Mucosa of gallbladder (tissue), 1 donor: ENCODE results near the gene PM20D2. TPM values are rescaled to one million over a fixed set of nuclear protein-coding genes. Genes with fewer than 3 reads are reported as not detected.
"Not testable (repeated sequence)": the region's sequence is repeated elsewhere in the genome, so short reads cannot be mapped to it uniquely, and the experiment has no call there.

ENCODE experiments used
- DNase-seq: peaks from one replicate; pipeline ENCODE4 v3.0.0-alpha.2; 2020; ENCODE audit warnings: low spot score
- total RNA-seq: library from RNA; stranded (reverse); gene quantifications from one replicate; pipeline ENCODE4 v1.2.1, GENCODE V29; 2021
- donor health status: DM: no; HTN: no; CAD: no.

The PM20D2 gene
- 17.3 TPM for total RNA-seq

- peak; percentile 37 for DNase-seq
These were observed at the start of gene PM20D2 for GRCh38 chr6:89145956-89146717. Gene PM20D2 (plus strand): TSS chr6:89146055. CDS start chr6:89146145, 90 bp downstream.

GRCh38 chr6:89098461-89098860, 47.4 kb upstream of the PM20D2 start:
- DNase-seq = no peak

GRCh38 chr6:89100114-89100513, 45.7 kb upstream of the PM20D2 start:
- DNase-seq = no peak

GRCh38 chr6:89110284-89110683, 35.6 kb upstream of the PM20D2 start:
- no peak for DNase-seq

- DNase-seq = no peak
These were observed 33.9 kb upstream of the PM20D2 start for GRCh38 chr6:89111933-89112332.

GRCh38 chr6:89116702-89117101, 29.2 kb upstream of the PM20D2 start:
- no peak for DNase-seq

- DNase-seq = no peak
These were observed 28.4 kb upstream of the PM20D2 start, which contains the start of gene SRSF12 for GRCh38 chr6:89117211-89118108. Gene SRSF12 (minus strand): TSS chr6:89118071. CDS start chr6:89117887, 184 bp downstream.

- DNase-seq = no peak
These were observed 26.9 kb upstream of the PM20D2 start for GRCh38 chr6:89118931-89119330.

- peak; percentile 47 for DNase-seq
These were observed 25.5 kb upstream of the PM20D2 start for GRCh38 chr6:89120371-89120770.

- DNase-seq = no peak
These were observed 23.9 kb upstream of the PM20D2 start for GRCh38 chr6:89121934-89122333.

- no peak for DNase-seq
These were observed 23.2 kb upstream of the PM20D2 start for GRCh38 chr6:89122625-89123024.

- not testable (repeated sequence) for DNase-seq
These were observed 17.6 kb upstream of the PM20D2 start for GRCh38 chr6:89128256-89128671.

GRCh38 chr6:89131599-89131998, 14.3 kb upstream of the PM20D2 start:
- DNase-seq = no peak

GRCh38 chr6:89132057-89132456, 13.8 kb upstream of the PM20D2 start:
- DNase-seq = no peak

- no peak for DNase-seq
These were observed 11.9 kb upstream of the PM20D2 start for GRCh38 chr6:89133981-89134380.

GRCh38 chr6:89134723-89135122, 11.1 kb upstream of the PM20D2 start:
- no peak for DNase-seq

- DNase-seq = no peak
These were observed 7.7 kb upstream of the PM20D2 start for GRCh38 chr6:89138173-89138572.

GRCh38 chr6:89139509-89140346, 6.1 kb upstream of the PM20D2 start:
- no peak for DNase-seq

- no peak for DNase-seq
These were observed 5.3 kb upstream of the PM20D2 start for GRCh38 chr6:89140347-89141156.

- no peak for DNase-seq
These were observed 1.4 kb upstream of the PM20D2 start for GRCh38 chr6:89144354-89144906.
